Ectodermal cell (in vitro differentiated cells): ENCODE data around the gene ARHGAP42.

ENCODE experiments used
- H3K27ac ChIP-seq: 2 replicates; pipeline ENCODE4 v1.7.0; 2013; ENCODE audit warnings: mild to moderate bottlenecking, low read depth, low read length; ENCODE audit not compliant: insufficient read depth, poor library complexity, severe bottlenecking
- H3K27me3 ChIP-seq: 2 replicates; pipeline ENCODE4 v1.7.0; 2013; ENCODE audit warnings: mild to moderate bottlenecking, low read length; ENCODE audit not compliant: insufficient read depth, control insufficient read depth, poor library complexity, severe bottlenecking
- H3K36me3 ChIP-seq: one replicate; pipeline ENCODE4 v1.7.0; 2013; ENCODE audit warnings: low read length; ENCODE audit not compliant: control insufficient read depth, insufficient read depth
- H3K4me1 ChIP-seq: one replicate; pipeline ENCODE4 v1.7.0; 2013; ENCODE audit warnings: low read length; ENCODE audit not compliant: control insufficient read depth, insufficient read depth
- H3K4me3 ChIP-seq: 2 replicates; pipeline ENCODE4 v1.7.0; 2013; ENCODE audit warnings: low read depth, low read length, control low read depth; ENCODE audit not compliant: insufficient read depth
- H3K9me3 ChIP-seq: 2 replicates; pipeline ENCODE4 v1.7.0; 2013; ENCODE audit warnings: mild to moderate bottlenecking, low read length, moderate library complexity; ENCODE audit not compliant: control insufficient read depth
- WGBS, 2 experiments: methylation state at CpG; one replicate each; pipeline ENCODE4 v1.1.7; 2013; ENCODE audit warnings: missing lambda C conversion rate in 2 of 2; 5-methylcytosine and 5-hydroxymethylcytosine counted together

Gene ARHGAP42

GRCh38 chr11:100776212-100776896 lies 89.3 kb downstream of the ARHGAP42 start:
- Histone ChIP-seq H3K27me3 (no peaks in the 10 kb centered on the region), H3K4me3 (no peak overlapping the region), H3K36me3 (no peaks in the 10 kb centered on the region), H3K27ac (no peak overlapping the region), H3K4me1 (peaks cover 8% of the 10 kb centered on the region), H3K9me3 (no peaks in the 10 kb centered on the region)
- WGBS, 2 experiments, result 93 to 96% methylated on average over 6 of the region's 6 CpGs

GRCh38 chr11:100777103-100777502 lies 90.0 kb downstream of the ARHGAP42 start:
- Histone ChIP-seq H3K36me3 (no peaks in the 10 kb centered on the region), H3K27me3 (no peaks in the 10 kb centered on the region), H3K27ac (no peak overlapping the region), H3K9me3 (no peaks in the 10 kb centered on the region), H3K4me1 (peaks cover 7% of the 10 kb centered on the region), H3K4me3 (no peak overlapping the region)

GRCh38 chr11:100777736-100778135 lies 90.6 kb downstream of the ARHGAP42 start:
- Histone ChIP-seq H3K9me3 (no peaks in the 10 kb centered on the region), H3K4me3 (no peak overlapping the region), H3K4me1 (peaks cover 3% of the 10 kb centered on the region), H3K27ac (no peak overlapping the region), H3K36me3 (no peaks in the 10 kb centered on the region), H3K27me3 (no peaks in the 10 kb centered on the region)
- WGBS, 2 experiments, result 87 to 100% methylated on average over 2 of the region's 2 CpGs

- H3K36me3 ChIP-seq, result no peaks in the 10 kb centered on the region
- peaks cover 3% of the 10 kb centered on the region for H3K4me1 ChIP-seq
- H3K4me3 ChIP-seq, result no peak overlapping the region
- 100% methylated on average over 1 to 2 of the region's 3 CpGs for WGBS, 2 experiments
- H3K27ac ChIP-seq, result no peak overlapping the region
- no peaks in the 10 kb centered on the region for H3K9me3 ChIP-seq
- H3K27me3 ChIP-seq, result no peaks in the 10 kb centered on the region
Measured at GRCh38 chr11:100778166-100778785, 91.2 kb downstream of the ARHGAP42 start.

- H3K4me3 ChIP-seq, result no peak overlapping the region
- no peaks in the 10 kb centered on the region for H3K27me3 ChIP-seq
- no peaks in the 10 kb centered on the region for H3K9me3 ChIP-seq
- H3K36me3 ChIP-seq, result no peaks in the 10 kb centered on the region
- H3K4me1 ChIP-seq, result peaks cover 4% of the 10 kb centered on the region
- 89 to 96% methylated on average over 8 of the region's 8 CpGs for WGBS, 2 experiments
- H3K27ac ChIP-seq, result no peak overlapping the region
Measured at GRCh38 chr11:100780470-100780869, 93.4 kb downstream of the ARHGAP42 start.

GRCh38 chr11:100785148-100785983 lies 98.3 kb downstream of the ARHGAP42 start:
- no peak overlapping the region for H3K27ac ChIP-seq
- no peaks in the 10 kb centered on the region for H3K9me3 ChIP-seq
- no peaks in the 10 kb centered on the region for H3K36me3 ChIP-seq
- 70 to 80% methylated on average over 5 of the region's 5 CpGs for WGBS, 2 experiments
- H3K4me3 ChIP-seq, result no peak overlapping the region
- H3K4me1 ChIP-seq, result peaks cover 6% of the 10 kb centered on the region
- H3K27me3 ChIP-seq, result no peaks in the 10 kb centered on the region

GRCh38 chr11:100788561-100789295 lies 101.6 kb downstream of the ARHGAP42 start:
- H3K27ac ChIP-seq, result no peak overlapping the region
- H3K4me1 ChIP-seq, result peaks cover 6% of the 10 kb centered on the region
- no peak overlapping the region for H3K4me3 ChIP-seq
- WGBS, 2 experiments, result 96 to 100% methylated on average over 1 of the region's 1 CpG
- H3K9me3 ChIP-seq, result no peaks in the 10 kb centered on the region
- no peaks in the 10 kb centered on the region for H3K27me3 ChIP-seq
- no peaks in the 10 kb centered on the region for H3K36me3 ChIP-seq

- 96 to 98% methylated on average over 6 of the region's 6 CpGs for WGBS, 2 experiments
- no peak overlapping the region for H3K4me3 ChIP-seq
- H3K4me1 ChIP-seq, result peaks cover 6% of the 10 kb centered on the region
- no peak overlapping the region for H3K27ac ChIP-seq
- H3K36me3 ChIP-seq, result no peaks in the 10 kb centered on the region
- no peaks in the 10 kb centered on the region for H3K9me3 ChIP-seq
- no peaks in the 10 kb centered on the region for H3K27me3 ChIP-seq
Measured at GRCh38 chr11:100789500-100789899, 102.4 kb downstream of the ARHGAP42 start.

- Histone ChIP-seq H3K27me3 (no peaks in the 10 kb centered on the region), H3K4me3 (no peak overlapping the region), H3K4me1 (peaks cover 6% of the 10 kb centered on the region), H3K36me3 (no peaks in the 10 kb centered on the region), H3K27ac (no peak overlapping the region), H3K9me3 (no peaks in the 10 kb centered on the region)
- 80% methylated on average over 1 of the region's 2 CpGs; no CpG with 5 or more reads in 1 of the 2 experiments for WGBS, 2 experiments
Measured at GRCh38 chr11:100790073-100790472, 103.0 kb downstream of the ARHGAP42 start.

- H3K27me3 ChIP-seq, result no peaks in the 10 kb centered on the region
- H3K4me3 ChIP-seq, result no peak overlapping the region
- no peak overlapping the region for H3K27ac ChIP-seq
- H3K4me1 ChIP-seq, result no peaks in the 10 kb centered on the region
- no peaks in the 10 kb centered on the region for H3K9me3 ChIP-seq
- H3K36me3 ChIP-seq, result no peaks in the 10 kb centered on the region
Measured at GRCh38 chr11:100791103-100791502, 104.0 kb downstream of the ARHGAP42 start.
